SK-N-SH (cell line): ENCODE data around the gene EEF1AKMT3. TPM values are rescaled to one million over a fixed set of nuclear protein-coding genes. Genes with fewer than 3 reads are reported as not detected.

Source experiments
- CTCF ChIA-PET: fragments of 300-600, 350-600 bp; formaldehyde crosslinking; extraction: SDS; loops from one replicate; lab custom pipeline; 2021; lab: Yijun Ruan, JAX
- POLR2A ChIA-PET: fragments of 350-600 bp; sonication (Branson Sonifier 250); formaldehyde crosslinking; extraction: SDS; loops from one replicate; lab custom pipeline; 2020; ENCODE audit warnings: antibody characterized with exemption, inconsistent platforms; lab: Yijun Ruan, JAX
- DNase-seq: peaks from one replicate; pipeline ENCODE4 v3.0.0; 2012
- H2AFZ ChIP-seq: fragments of 200-600 bp; sonication (generic); 2 replicates; pipeline ENCODE4 v1.8.1; 2016; ENCODE audit warnings: antibody characterized with exemption, mild to moderate bottlenecking, low read depth
- H3F3A ChIP-seq: fragments of 200-600 bp; sonication (generic); replicated peaks from 2 replicates; pipeline ENCODE3; 2016; ENCODE audit warnings: antibody characterized with exemption, mild to moderate bottlenecking; ENCODE audit not compliant: insufficient read depth
- H3K27ac ChIP-seq, 2 experiments: fragments of 200-500 bp in 1 of 2; fragments of 200-600 bp in 1 of 2; sonication (Bioruptor generic) in 1 of 2; sonication (generic), shearing (Covaris generic) in 1 of 2; 2 replicates each; pipeline versions ENCODE4 v1.5.1 to v1.6.1; 2014 to 2016; ENCODE audit warnings: low read depth in 2 of 2, inconsistent platforms in 1 of 2, low read length in 1 of 2, mild to moderate bottlenecking in 1 of 2, mixed read lengths in 1 of 2
- H3K27me3 ChIP-seq: fragments of 200-600 bp; sonication (generic), shearing (Covaris generic); 2 replicates; pipeline ENCODE4 v1.6.1; 2016; ENCODE audit warnings: mixed run types; ENCODE audit not compliant: insufficient read depth
- H3K36me3 ChIP-seq, 2 experiments: fragments of 200-500 bp in 1 of 2; fragments of 200-600 bp in 1 of 2; sonication (Bioruptor generic) in 1 of 2; sonication (generic) in 1 of 2; replicated peaks in 1 of 2; 2 replicates each; pipeline versions ENCODE3 to v1.5.1; 2014 to 2016; ENCODE audit warnings: low read length in 1 of 2, mild to moderate bottlenecking in 1 of 2; ENCODE audit not compliant: insufficient read depth in 2 of 2, control insufficient read depth in 1 of 2
- H3K4me1 ChIP-seq, 2 experiments: fragments of 200-500 bp in 1 of 2; fragments of 200-600 bp in 1 of 2; sonication (Bioruptor generic) in 1 of 2; sonication (generic), shearing (Covaris generic) in 1 of 2; 2 replicates each; pipeline versions ENCODE4 v1.5.1 to v1.6.1; 2014 to 2016; ENCODE audit warnings: low read depth in 1 of 2, low read length in 1 of 2, mixed run types in 1 of 2; ENCODE audit not compliant: insufficient read depth in 2 of 2, control insufficient read depth in 1 of 2
- H3K4me2 ChIP-seq: fragments of 200-600 bp; sonication (generic), shearing (Covaris generic); 2 replicates; pipeline ENCODE4 v1.6.1; 2017; ENCODE audit warnings: mixed run types
- H3K4me3 ChIP-seq, 2 experiments: fragments of 200-500 bp in 1 of 2; fragments of 200-600 bp in 1 of 2; sonication (Bioruptor generic) in 1 of 2; sonication (generic), shearing (Covaris generic) in 1 of 2; 2 replicates each; pipeline versions ENCODE4 v1.5.1 to v1.8.1; 2014 to 2016; ENCODE audit warnings: low read depth in 2 of 2, inconsistent platforms in 1 of 2, low read length in 1 of 2, mild to moderate bottlenecking in 1 of 2, mixed read lengths in 1 of 2, moderate library complexity in 1 of 2
- H3K79me2 ChIP-seq: fragments of 200-600 bp; sonication (generic); 2 replicates; pipeline ENCODE4 v1.8.1; 2017; ENCODE audit warnings: mild to moderate bottlenecking; ENCODE audit not compliant: insufficient read depth
- H3K9ac ChIP-seq: fragments of 200-600 bp; sonication (generic); 2 replicates; pipeline ENCODE4 v1.6.1; 2017; ENCODE audit warnings: mixed run types
- H3K9me2 ChIP-seq: fragments of 200-600 bp; sonication (generic); 2 replicates; pipeline ENCODE4 v1.6.1; 2017; ENCODE audit warnings: mixed run types
- H3K9me3 ChIP-seq: fragments of 200-600 bp; sonication (generic); 2 replicates; pipeline ENCODE4 v1.6.1; 2017; ENCODE audit warnings: mixed run types, mild to moderate bottlenecking, moderate library complexity
- H4K20me1 ChIP-seq: fragments of 200-600 bp; sonication (generic); 2 replicates; pipeline ENCODE4 v1.6.1; 2017; ENCODE audit warnings: mild to moderate bottlenecking, mixed run types; ENCODE audit not compliant: insufficient read depth
- CHD2 ChIP-seq: fragments of 150-350 bp; IDR thresholded peaks from 2 replicates; pipeline ENCODE4 v1.6.1; 2018; ENCODE audit warnings: low read length; ENCODE audit not compliant: partially characterized antibody
- ELF1 ChIP-seq: IDR thresholded peaks from 2 replicates; pipeline ENCODE4 v1.4.0; 2012
- EZH2phosphoT487 ChIP-seq: fragments of 200-600 bp; sonication (generic); IDR thresholded peaks from 2 replicates; pipeline ENCODE4 v1.6.1; 2017; ENCODE audit warnings: low read depth, mixed run types, mild to moderate bottlenecking, antibody characterized with exemption, moderate library complexity, borderline replicate concordance
- FOSL2 ChIP-seq: IDR thresholded peaks from 2 replicates; pipeline ENCODE4 v1.4.0; 2012; ENCODE audit warnings: low read depth, mild to moderate bottlenecking, moderate library complexity, borderline replicate concordance
- GABPA ChIP-seq: IDR thresholded peaks from 2 replicates; pipeline ENCODE4 v1.4.0; 2012; ENCODE audit warnings: low read depth, mild to moderate bottlenecking
- JUND ChIP-seq: IDR thresholded peaks from 2 replicates; pipeline ENCODE4 v1.4.0; 2012
- MXI1 ChIP-seq: IDR thresholded peaks from 2 replicates; pipeline ENCODE4 v1.6.1; 2012; ENCODE audit warnings: mild to moderate bottlenecking, low read depth, low read length, improper control_type of control experiment
- NFIC ChIP-seq: IDR thresholded peaks from 2 replicates; pipeline ENCODE4 v1.4.0; 2012; ENCODE audit warnings: borderline replicate concordance
- NRF1 ChIP-seq: IDR thresholded peaks from 2 replicates; pipeline ENCODE4 v1.6.1; 2012; ENCODE audit warnings: low read depth, mild to moderate bottlenecking, low read length
- PBX3 ChIP-seq: IDR thresholded peaks from 2 replicates; pipeline ENCODE4; 2012
- POLR2AphosphoS5 ChIP-seq: IDR thresholded peaks from 2 replicates; pipeline ENCODE4 v1.6.1; 2012; ENCODE audit warnings: low read depth, low read length
- RCOR1 ChIP-seq: fragments of 150-350 bp; IDR thresholded peaks from 2 replicates; pipeline ENCODE4 v1.6.1; 2017; ENCODE audit warnings: antibody characterized with exemption, low read length
- REST ChIP-seq: IDR thresholded peaks from 2 replicates; pipeline ENCODE4 v1.6.1; 2012; ENCODE audit warnings: mild to moderate bottlenecking, low read depth, low read length, moderate library complexity
- TCF12 ChIP-seq: IDR thresholded peaks from 2 replicates; pipeline ENCODE4 v1.4.0; 2012
- WGBS: methylation state at CpG from one replicate; pipeline ENCODE4 v1.1.6; 2017; ENCODE audit warnings: low lambda C conversion rate; 5-methylcytosine and 5-hydroxymethylcytosine counted together
- polyA plus RNA-seq, 3 experiments: library from polyadenylated mRNA; depleted of rRNA; stranded (reverse); fragments of >200 nt; gene quantifications; 2 replicates each; pipeline ENCODE4 v1.2.3, GENCODE V29; 2012
- TF ChIP-seq, protein P1 (sequence below): fragments of 150-350 bp; IDR thresholded peaks from 2 replicates; pipeline ENCODE4 v1.6.1; 2017; ENCODE audit warnings: antibody characterized with exemption, low read length, low read depth, borderline replicate concordance
- TF ChIP-seq, protein P2 (sequence below): IDR thresholded peaks from 2 replicates; pipeline ENCODE4 v1.4.0; 2012; ENCODE audit warnings: low read depth

The EEF1AKMT3 gene
- polyA plus RNA-seq, 1 of the 3 experiments (the other 2 are of a cell fraction), result 10.3 TPM

GRCh38 chr12:57816855-57817151 lies 44.4 kb downstream of the EEF1AKMT3 start:
- no peak for DNase-seq
- no peak for TF ChIP-seq FOSL2
- TF ChIP-seq MXI1, result no peak
- TF ChIP-seq JUND, result no peak
- no peak for TF ChIP-seq TCF12
- TF ChIP-seq NFIC, result no peak
- no peak for TF ChIP-seq RCOR1
- no peak for TF ChIP-seq PBX3
- TF ChIP-seq ELF1, result no peak
- TF ChIP-seq EZH2phosphoT487, result no peak
- no peak for TF ChIP-seq REST
- TF ChIP-seq GABPA, result no peak
- TF ChIP-seq, protein P1, sequence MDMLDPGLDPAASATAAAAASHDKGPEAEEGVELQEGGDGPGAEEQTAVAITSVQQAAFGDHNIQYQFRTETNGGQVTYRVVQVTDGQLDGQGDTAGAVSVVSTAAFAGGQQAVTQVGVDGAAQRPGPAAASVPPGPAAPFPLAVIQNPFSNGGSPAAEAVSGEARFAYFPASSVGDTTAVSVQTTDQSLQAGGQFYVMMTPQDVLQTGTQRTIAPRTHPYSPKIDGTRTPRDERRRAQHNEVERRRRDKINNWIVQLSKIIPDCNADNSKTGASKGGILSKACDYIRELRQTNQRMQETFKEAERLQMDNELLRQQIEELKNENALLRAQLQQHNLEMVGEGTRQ, result no peak
- TF ChIP-seq, protein P2, sequence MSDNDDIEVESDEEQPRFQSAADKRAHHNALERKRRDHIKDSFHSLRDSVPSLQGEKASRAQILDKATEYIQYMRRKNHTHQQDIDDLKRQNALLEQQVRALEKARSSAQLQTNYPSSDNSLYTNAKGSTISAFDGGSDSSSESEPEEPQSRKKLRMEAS, result no peak
- TF ChIP-seq NRF1, result no peak
- no peak for TF ChIP-seq CHD2
- TF ChIP-seq POLR2AphosphoS5, result no peak
- ChIA-PET POLR2A (no interaction called here), CTCF (interaction anchor here (1.4 to 10.2 kb wide), 3 partner anchors 12 to 89 kb away, joined by 3 to 96 read pairs (median 14); no protein-coding TSS in a partner anchor)
- Histone ChIP-seq H3K27ac (no peak overlapping the region; a peak in 1 of 4 replicates), H4K20me1 (0 out of 2 replicates have a peak, but pooled peaks cover 4% of the 10 kb centered on the region), H3K9ac (no peak overlapping the region), H2AFZ (no peak overlapping the region), H3K27me3 (no peaks in the 10 kb centered on the region), H3K9me2 (no peaks in the 10 kb centered on the region), H3K36me3 (peaks cover 24 to 28% of the 10 kb centered on the region in 2 experiments), H3K4me3 (no peak overlapping the region), H3K4me1 (peaks cover 0 to 20% of the 10 kb centered on the region in 2 experiments; a peak in 2 of 4 replicates), H3K79me2 (no peaks in the 10 kb centered on the region), H3F3A (peaks cover 10% of the 10 kb centered on the region), H3K4me2 (no peak overlapping the region), H3K9me3 (no peaks in the 10 kb centered on the region)
- 89% methylated on average over 5 of the region's 5 CpGs for WGBS
